A673 (cell line): ENCODE results near the gene CSTF3. TPM values are rescaled to one million over a fixed set of nuclear protein-coding genes. Genes with fewer than 3 reads are reported as not detected.
A peak's percentile ranks its signal among the peaks of the same experiment; 100 is the strongest.

ENCODE experiments used
- BruUV-seq: library from RNA; stranded (reverse); fragments of 400-500 nt; replicated peaks from 2 replicates; lab custom pipeline; 2021; lab: Mats Ljungman, UMichigan
- CTCF ChIA-PET: fragments of 300-600 bp; sonication (Branson Sonifier 250); formaldehyde crosslinking; loops from one replicate; lab custom pipeline; 2022; ENCODE audit warnings: antibody characterized with exemption; lab: Charles Lee
- POLR2A ChIA-PET: fragments of 300-600 bp; sonication (Branson Sonifier 250); formaldehyde crosslinking; loops from one replicate; lab custom pipeline; 2022; ENCODE audit warnings: antibody characterized with exemption; ENCODE audit not compliant: low non-redundant PET; lab: Charles Lee
- DNase-seq: peaks from one replicate; pipeline ENCODE4 v3.0.0-alpha.2; 2015; ENCODE audit warnings: low spot score
- H3K27ac ChIP-seq: fragments of 200-600 bp; sonication (generic); 2 replicates; pipeline ENCODE4 v1.5.1; 2016; ENCODE audit warnings: mixed run types, low read depth, mild to moderate bottlenecking, mixed read lengths, antibody characterized with exemption, low read length; ENCODE audit not compliant: poor library complexity, severe bottlenecking
- H3K27me3 ChIP-seq: fragments of 200-600 bp; sonication (generic); replicated peaks from 2 replicates; pipeline ENCODE4 v1.6.1; 2017; ENCODE audit warnings: mixed run types, low read depth, mild to moderate bottlenecking, mixed read lengths, antibody characterized with exemption, low read length; ENCODE audit not compliant: insufficient read depth, poor library complexity
- H3K36me3 ChIP-seq: fragments of 200-600 bp; sonication (generic); 2 replicates; pipeline ENCODE4 v1.6.1; 2016; ENCODE audit warnings: mixed run types, mild to moderate bottlenecking, mixed read lengths, antibody characterized with exemption, low read length; ENCODE audit not compliant: insufficient read depth, poor library complexity, severe bottlenecking
- H3K4me1 ChIP-seq: fragments of 200-600 bp; sonication (generic); 2 replicates; pipeline ENCODE4 v1.6.1; 2017; ENCODE audit warnings: mixed run types, mild to moderate bottlenecking, mixed read lengths, antibody characterized with exemption, low read length; ENCODE audit not compliant: insufficient read depth, poor library complexity, severe bottlenecking
- H3K4me3 ChIP-seq: fragments of 200-600 bp; sonication (generic); 2 replicates; pipeline ENCODE4 v1.5.1; 2016; ENCODE audit warnings: low read depth, mixed run types, mild to moderate bottlenecking, mixed read lengths, low read length; ENCODE audit not compliant: poor library complexity, severe bottlenecking
- H3K9me3 ChIP-seq: fragments of 200-600 bp; sonication (generic); 2 replicates; pipeline ENCODE4 v1.6.1; 2016; ENCODE audit warnings: mixed run types, low read depth, mild to moderate bottlenecking, mixed read lengths, antibody characterized with exemption, low read length; ENCODE audit not compliant: poor library complexity, severe bottlenecking
- EZH2 ChIP-seq: fragments of 200-600 bp; sonication (generic); IDR thresholded peaks from 2 replicates; pipeline ENCODE4 v1.6.1; 2017; ENCODE audit warnings: borderline replicate concordance, low read depth, mild to moderate bottlenecking, mixed read lengths, antibody characterized with exemption, low read length; ENCODE audit not compliant: poor library complexity, severe bottlenecking
- intact Hi-C: fragments of 100-400 bp; cut with micrococcal nuclease; formaldehyde crosslinking; loops from one replicate; pipeline ENCODE4 v1.10.0; 2022; ENCODE audit not compliant: unreplicated experiment
- total RNA-seq: library from RNA; stranded (reverse); gene quantifications from 2 replicates; pipeline ENCODE4 v1.2.3, GENCODE V29; 2021
- TF ChIP-seq, protein P1 (sequence below): fragments of 300-800, 200-600 bp; sonication (generic); conservative IDR thresholded peaks from 2 replicates; pipeline ENCODE4 v1.5.1; 2017; ENCODE audit warnings: low read depth, mild to moderate bottlenecking, antibody characterized with exemption, low read length, moderate library complexity, mixed read lengths

The CSTF3 gene
- total RNA-seq, 1 experiment from 2014 or later: 121 TPM

DNA sequence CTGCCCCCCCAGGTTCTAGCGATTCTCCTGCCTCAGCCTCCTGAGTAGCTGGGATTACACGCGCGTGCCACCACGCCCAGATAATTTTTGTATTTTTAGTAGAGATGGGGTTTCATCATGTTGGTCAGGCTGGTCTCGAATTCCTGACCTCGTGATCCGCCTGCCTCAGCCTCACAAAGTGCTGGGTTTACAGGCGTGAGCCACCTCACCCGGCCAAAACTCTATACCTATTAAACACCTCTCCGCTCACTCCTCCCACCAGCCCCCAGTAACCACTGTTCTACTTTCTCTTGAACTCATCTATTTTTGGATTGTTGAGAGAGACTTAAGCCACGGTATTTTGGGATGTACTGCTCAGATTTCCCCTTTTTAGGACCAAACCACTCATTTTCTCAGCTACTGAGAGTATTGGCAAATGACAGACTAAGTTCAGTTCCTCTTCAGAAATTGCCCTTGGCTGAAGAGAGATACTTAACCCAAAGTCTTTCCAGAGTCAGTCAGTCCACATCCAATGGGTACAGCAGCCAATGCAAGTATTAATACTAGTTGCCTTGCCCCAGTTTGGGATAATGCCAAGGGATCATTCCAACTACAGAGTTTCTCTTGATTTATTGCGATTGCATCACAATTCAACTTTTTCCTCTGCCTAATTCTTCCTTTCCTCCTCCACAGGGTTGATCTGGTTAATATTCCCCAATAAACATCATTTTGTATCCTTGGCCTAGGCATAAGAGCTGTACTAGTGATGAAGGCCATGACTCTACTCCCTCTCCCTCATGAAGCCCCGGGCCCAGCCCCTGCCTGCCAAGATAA, 36.8 kb upstream of the CSTF3 start:
- no TSS peak for BruUV-seq
- POLR2A ChIA-PET: no interaction called here
- H3K36me3 ChIP-seq: no peaks in the 10 kb centered on the region
- H3K4me1 ChIP-seq: peaks cover 7% of the 10 kb centered on the region
- no peaks in the 10 kb centered on the region for H3K9me3 ChIP-seq
- CTCF ChIA-PET: no interaction called here
- no peak for TF ChIP-seq EZH2
- TF ChIP-seq, protein P1, sequence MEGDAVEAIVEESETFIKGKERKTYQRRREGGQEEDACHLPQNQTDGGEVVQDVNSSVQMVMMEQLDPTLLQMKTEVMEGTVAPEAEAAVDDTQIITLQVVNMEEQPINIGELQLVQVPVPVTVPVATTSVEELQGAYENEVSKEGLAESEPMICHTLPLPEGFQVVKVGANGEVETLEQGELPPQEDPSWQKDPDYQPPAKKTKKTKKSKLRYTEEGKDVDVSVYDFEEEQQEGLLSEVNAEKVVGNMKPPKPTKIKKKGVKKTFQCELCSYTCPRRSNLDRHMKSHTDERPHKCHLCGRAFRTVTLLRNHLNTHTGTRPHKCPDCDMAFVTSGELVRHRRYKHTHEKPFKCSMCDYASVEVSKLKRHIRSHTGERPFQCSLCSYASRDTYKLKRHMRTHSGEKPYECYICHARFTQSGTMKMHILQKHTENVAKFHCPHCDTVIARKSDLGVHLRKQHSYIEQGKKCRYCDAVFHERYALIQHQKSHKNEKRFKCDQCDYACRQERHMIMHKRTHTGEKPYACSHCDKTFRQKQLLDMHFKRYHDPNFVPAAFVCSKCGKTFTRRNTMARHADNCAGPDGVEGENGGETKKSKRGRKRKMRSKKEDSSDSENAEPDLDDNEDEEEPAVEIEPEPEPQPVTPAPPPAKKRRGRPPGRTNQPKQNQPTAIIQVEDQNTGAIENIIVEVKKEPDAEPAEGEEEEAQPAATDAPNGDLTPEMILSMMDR: no peak
- H3K4me3 ChIP-seq: no peak overlapping the region
- DNase-seq: peak; percentile 67
- intact Hi-C loops: no loop called here
- H3K27me3 ChIP-seq: no peaks in the 10 kb centered on the region
- H3K27ac ChIP-seq: no peak overlapping the region

DNA sequence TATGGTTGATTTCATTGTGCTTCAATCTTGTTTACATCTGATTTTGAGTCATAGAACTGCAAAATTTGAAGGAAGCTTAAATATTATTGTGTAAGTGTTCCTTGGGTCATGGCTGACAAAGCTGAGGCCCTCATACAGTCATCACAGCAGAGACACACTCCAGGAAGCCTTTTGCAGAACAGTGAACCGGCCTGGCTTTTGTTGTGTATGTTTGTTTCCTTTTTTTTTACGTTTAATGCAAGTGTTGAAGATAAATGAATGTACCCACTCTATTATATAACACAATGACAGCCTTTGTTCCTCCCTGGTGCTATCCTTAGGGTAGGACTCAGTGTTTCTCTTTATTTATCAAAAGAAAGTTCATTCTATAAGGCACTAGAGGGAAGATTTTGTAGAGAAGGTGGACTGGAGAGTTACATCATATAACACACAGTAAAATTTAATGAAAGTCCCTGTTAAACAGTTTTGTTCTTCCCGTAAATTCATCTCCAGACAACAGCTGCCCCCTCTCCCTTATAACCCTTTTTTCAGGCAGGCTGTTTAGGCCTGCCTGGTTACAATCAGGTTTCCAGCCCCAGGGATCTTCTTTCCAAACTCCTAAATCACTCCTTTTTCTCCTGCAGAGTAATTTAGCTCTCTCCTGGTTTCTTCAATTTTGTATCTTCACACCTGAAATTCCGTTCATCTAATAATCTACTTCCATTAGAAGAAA, 34.3 kb upstream of the CSTF3 start:
- Histone ChIP-seq H3K27me3 (no peaks in the 10 kb centered on the region), H3K27ac (no peak overlapping the region), H3K4me1 (peaks cover 7% of the 10 kb centered on the region), H3K9me3 (no peaks in the 10 kb centered on the region), H3K4me3 (no peak overlapping the region), H3K36me3 (no peaks in the 10 kb centered on the region)
- no peak for DNase-seq
- no peak for TF ChIP-seq EZH2
- TF ChIP-seq, protein P1: no peak
- ChIA-PET POLR2A (no interaction called here), CTCF (no interaction called here)
- intact Hi-C loops: no loop called here
- no TSS peak for BruUV-seq

DNA sequence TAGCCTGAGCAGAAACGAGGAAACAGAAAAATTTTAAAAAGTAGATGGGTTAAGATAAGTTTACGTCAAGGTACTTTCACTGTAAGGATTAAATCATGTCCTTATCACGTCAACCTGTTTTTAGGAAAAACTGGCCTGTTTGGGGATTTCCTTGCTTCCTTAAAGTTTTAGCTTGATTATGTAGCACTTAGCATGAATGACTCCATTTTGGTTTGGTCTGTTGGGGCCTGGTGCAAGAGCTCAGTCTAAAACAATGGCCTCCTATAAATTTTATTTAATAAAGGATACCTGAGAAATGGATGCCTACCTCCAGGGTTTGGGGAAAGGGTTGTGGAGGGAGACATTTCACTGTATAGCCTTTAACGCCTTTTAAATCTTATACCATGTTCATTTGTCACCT, 33.2 kb upstream of the CSTF3 start:
- TF ChIP-seq, protein P1: no peak
- TF ChIP-seq EZH2: no peak
- ChIA-PET POLR2A (no interaction called here), CTCF (no interaction called here)
- Histone ChIP-seq H3K9me3 (no peaks in the 10 kb centered on the region), H3K4me1 (peaks cover 7% of the 10 kb centered on the region), H3K27ac (no peak overlapping the region), H3K4me3 (no peak overlapping the region), H3K27me3 (no peaks in the 10 kb centered on the region), H3K36me3 (no peaks in the 10 kb centered on the region)
- no TSS peak for BruUV-seq
- intact Hi-C loops: no loop called here
- no peak for DNase-seq
